A673 (cell line): Measurements from ENCODE around the gene NTN1.

Experiments
- CTCF ChIP-seq: fragments of 300-800, 200-600 bp; sonication (generic); conservative IDR thresholded peaks from 2 replicates; pipeline ENCODE4 v1.5.1; 2017; ENCODE audit warnings: low read depth, mild to moderate bottlenecking, antibody characterized with exemption, low read length, moderate library complexity, mixed read lengths
- EZH2 ChIP-seq: fragments of 200-600 bp; sonication (generic); IDR thresholded peaks from 2 replicates; pipeline ENCODE4 v1.6.1; 2017; ENCODE audit warnings: borderline replicate concordance, low read depth, mild to moderate bottlenecking, mixed read lengths, antibody characterized with exemption, low read length; ENCODE audit not compliant: poor library complexity, severe bottlenecking

- TF ChIP-seq CTCF (no peak), EZH2 (no peak)
Measured at GRCh38 chr17:9051561-9051960, 30.3 kb downstream of the NTN1 start.
